GM19238 (cell line): Measurements from ENCODE around the gene DACT1.

ENCODE experiments used
- DNase-seq: peaks from one replicate; pipeline ENCODE4 v3.0.0; 2011; ENCODE audit warnings: low spot score; ENCODE audit not compliant: insufficient read length

The DACT1 gene

GRCh38 chr14:58667900-58668299 is 30.1 kb downstream of the DACT1 start:
- no peak for DNase-seq

- DNase-seq: no peak
Observed at GRCh38 chr14:58668848-58669480, 31.2 kb downstream of the DACT1 start.

- DNase-seq: no peak
Observed at GRCh38 chr14:58669556-58670200, 31.9 kb downstream of the DACT1 start.

GRCh38 chr14:58671024-58671423 is 33.3 kb downstream of the DACT1 start:
- no peak for DNase-seq

- no peak for DNase-seq
Observed at GRCh38 chr14:58671436-58671835, 33.7 kb downstream of the DACT1 start.

GRCh38 chr14:58673722-58674121 is 36.0 kb downstream of the DACT1 start:
- no peak for DNase-seq

- DNase-seq: no peak
Observed at GRCh38 chr14:58677001-58677400, 39.2 kb downstream of the DACT1 start.

- no peak for DNase-seq
Observed at GRCh38 chr14:58677517-58677916, 39.8 kb downstream of the DACT1 start.

- DNase-seq: no peak
Observed at GRCh38 chr14:58677996-58678395, 40.2 kb downstream of the DACT1 start.

- DNase-seq: no peak
Observed at GRCh38 chr14:58680698-58681097, 42.9 kb downstream of the DACT1 start.

- DNase-seq: no peak
Observed at GRCh38 chr14:58687232-58687795, 49.6 kb downstream of the DACT1 start.

- no peak for DNase-seq
Observed at GRCh38 chr14:58690801-58691516, 53.2 kb downstream of the DACT1 start.

GRCh38 chr14:58693048-58693447 is 55.3 kb downstream of the DACT1 start:
- no peak for DNase-seq

GRCh38 chr14:58695514-58695913 is 57.8 kb downstream of the DACT1 start:
- DNase-seq: no peak

GRCh38 chr14:58697266-58697929 is 59.6 kb downstream of the DACT1 start:
- DNase-seq: no peak
